Activated CD8-positive, alpha-beta memory T cell treated with anti-CD3 and anti-CD28 coated beads for 48 hours (primary cell): ENCODE results near the gene SEPTIN5.
"Not testable (repeated sequence)": the region's sequence is repeated elsewhere in the genome, so short reads cannot be mapped to it uniquely, and the experiment has no call there.

Experiments
- DNase-seq, 3 experiments: peaks; one replicate each; pipeline ENCODE4 v3.0.0-alpha.2; 2020; ENCODE audit warnings: low read depth in 2 of 3, low spot score in 2 of 3

The SEPTIN5 gene

DNA sequence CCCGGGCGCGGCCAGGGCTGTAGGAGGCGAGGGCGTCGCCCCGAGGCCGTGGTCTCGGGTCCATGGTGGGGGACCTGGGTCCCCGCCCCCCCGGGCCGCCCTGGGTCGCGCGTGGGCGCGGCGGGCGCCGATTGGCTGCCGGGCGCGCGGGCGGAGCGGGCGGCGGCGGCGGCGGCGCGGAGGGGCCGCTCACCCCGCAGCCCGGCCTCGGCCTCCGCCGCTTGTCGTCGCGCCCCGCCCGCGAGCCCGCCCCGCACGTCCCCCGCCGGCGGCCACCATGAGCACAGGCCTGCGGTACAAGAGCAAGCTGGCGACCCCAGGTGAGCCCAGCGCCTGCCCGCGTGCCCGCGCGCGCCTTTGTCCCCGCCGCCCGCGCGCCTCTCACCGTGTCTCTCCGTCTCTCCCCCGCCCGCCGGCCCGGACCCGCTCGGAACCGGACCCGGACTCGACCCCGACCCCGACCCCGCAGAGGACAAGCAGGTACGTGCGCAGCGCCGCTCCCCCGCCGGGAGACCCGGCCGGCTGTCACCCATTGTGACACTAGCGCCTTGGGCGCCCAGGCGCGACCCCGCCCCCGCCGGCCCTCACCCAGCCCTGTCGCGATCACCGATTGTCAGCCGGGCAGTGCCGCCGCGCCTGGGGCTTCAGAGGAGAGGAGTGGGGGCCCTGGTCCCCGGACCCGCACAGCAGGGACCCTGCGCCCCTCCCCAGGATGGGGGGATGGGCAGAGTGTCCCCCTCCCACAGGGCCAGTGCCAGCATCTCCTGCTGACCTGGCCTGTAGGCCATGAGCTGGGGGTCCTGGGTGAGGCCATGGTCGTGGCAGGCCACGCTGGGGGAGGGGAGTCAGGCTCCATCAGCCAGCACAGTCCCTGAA is at the start of gene SEPTIN5:
TSS of gene SEPTIN5 (plus strand) at position 192 of the 876 bp plus-strand sequence. CDS start at position 278, 86 bp downstream.
- DNase-seq = no peak

DNA sequence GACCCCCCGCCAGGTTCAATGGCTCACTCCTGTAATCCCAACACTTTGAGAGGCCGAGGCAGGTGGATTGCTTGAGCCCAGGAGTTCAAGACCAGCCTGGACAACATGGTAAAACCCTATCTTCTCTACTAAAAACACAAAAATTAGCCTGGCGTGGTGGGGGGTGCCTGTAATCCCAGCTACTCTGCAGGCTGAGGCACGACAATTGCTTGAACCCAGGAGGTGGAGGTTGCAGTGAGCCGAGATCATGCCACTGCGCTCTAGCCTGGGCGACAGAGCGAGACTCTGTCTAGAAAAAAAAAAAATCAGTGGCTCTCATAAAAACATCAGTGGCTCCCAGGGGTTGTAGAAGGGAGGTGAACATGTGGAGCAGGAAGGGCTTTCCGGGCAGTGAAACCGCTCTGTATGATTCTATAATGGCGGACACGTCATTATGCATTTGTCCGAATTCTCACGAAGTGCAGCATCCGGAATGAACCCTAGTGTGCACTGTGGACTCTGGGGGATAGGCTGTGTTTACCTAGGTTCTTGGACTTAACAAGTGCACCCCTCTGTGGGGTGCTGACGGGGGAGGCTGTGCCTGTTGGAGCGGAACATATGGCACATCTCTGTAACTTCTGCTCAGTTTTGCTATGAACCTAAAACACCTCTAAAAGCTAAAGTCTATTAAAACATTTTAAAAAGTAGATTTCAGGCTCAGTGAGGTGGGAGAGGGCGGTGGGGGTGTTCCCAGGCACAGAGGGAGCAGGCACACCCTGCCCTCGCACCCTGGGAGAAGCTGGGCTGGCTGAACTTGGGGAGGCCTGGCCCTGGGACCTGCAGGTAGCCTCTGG is 49.1 kb upstream of the SEPTIN5 start:
- DNase-seq = no peak

DNA sequence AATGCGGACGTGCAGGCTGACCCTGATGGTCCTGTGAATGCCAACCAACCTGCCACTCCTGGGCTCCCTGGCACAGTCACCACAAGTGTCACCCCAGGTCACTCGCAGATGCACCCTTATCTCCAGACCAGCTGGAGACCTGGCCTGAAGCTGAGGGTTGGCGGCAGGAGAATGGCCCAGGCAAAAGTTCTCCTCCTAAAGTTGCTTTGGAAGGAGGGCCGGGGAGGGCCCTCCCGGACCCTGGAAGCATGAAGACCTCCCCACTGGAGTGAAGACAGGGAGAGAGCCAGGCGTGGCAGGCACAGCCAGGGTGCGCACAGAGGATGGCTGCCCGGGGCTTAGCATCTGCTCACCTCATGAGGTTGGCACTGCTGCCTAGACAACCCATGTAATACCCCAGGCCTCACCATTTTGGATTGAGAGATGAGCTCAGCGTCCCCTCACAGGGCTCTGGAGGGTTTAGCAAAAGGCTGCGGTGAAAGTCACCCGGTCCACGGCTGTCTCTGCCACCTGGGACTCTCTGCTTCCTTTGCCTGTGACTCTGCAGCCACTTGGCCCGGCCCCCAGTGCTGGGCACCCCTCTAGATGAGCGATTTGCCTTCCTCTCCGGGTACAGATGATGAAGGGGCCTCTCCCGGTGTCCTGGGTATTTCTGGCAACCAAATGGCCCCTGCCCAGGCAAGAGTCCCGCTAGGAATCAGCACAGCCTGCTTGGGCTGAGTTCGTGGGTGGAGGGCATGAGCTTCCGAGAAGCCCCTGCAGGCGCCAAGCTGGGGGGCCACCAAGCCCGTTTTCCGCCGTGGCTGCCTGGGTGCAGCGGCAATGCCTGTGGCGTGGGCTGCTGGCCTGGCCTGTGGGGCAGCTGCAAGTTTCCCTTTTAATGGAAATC is 48.3 kb upstream of the SEPTIN5 start:
- DNase-seq = no peak

DNA sequence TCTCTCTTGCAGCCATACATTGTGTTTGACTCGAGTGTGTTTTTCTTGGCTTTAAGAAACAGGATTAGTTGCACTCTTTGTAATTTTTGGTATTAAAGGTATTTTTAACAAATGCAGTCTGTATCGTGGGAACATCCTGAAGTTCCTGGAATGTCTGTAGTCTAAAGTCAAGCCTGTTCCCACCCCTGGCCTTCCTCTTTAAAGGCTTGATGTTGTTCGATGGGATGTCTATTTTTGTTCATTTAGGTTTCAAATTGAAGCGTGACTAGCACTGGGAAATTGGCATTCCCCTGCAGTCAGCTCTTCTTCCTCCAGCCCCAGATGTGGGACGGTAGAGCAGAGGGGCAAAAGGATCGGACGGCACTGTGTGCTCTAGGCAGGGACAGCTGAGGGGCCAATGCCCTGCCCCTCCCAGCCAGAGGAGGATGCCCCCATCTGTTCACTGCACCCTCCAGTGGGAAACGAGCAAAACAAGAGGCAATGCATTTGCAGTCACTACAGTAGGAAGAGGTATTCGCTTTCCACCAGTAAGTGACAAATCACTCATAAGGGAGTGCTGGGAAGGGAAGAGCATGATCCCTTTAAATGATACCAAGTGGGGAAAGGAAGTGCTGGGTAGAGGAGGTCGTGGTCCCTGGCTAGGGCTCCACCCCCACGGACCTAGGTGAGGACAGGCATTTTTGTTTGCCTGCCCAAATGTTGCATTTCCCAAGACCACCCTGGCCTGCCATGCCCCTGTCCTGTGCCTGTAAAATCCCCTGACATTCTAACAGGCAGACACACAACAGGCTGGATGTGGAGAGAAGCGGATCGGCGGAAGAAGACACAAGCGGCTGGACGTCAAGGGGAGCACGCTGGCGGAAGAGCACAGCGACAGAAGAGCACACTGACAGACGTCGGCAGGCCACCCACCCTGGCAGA is 47.4 kb upstream of the SEPTIN5 start:
- DNase-seq = no peak

DNA sequence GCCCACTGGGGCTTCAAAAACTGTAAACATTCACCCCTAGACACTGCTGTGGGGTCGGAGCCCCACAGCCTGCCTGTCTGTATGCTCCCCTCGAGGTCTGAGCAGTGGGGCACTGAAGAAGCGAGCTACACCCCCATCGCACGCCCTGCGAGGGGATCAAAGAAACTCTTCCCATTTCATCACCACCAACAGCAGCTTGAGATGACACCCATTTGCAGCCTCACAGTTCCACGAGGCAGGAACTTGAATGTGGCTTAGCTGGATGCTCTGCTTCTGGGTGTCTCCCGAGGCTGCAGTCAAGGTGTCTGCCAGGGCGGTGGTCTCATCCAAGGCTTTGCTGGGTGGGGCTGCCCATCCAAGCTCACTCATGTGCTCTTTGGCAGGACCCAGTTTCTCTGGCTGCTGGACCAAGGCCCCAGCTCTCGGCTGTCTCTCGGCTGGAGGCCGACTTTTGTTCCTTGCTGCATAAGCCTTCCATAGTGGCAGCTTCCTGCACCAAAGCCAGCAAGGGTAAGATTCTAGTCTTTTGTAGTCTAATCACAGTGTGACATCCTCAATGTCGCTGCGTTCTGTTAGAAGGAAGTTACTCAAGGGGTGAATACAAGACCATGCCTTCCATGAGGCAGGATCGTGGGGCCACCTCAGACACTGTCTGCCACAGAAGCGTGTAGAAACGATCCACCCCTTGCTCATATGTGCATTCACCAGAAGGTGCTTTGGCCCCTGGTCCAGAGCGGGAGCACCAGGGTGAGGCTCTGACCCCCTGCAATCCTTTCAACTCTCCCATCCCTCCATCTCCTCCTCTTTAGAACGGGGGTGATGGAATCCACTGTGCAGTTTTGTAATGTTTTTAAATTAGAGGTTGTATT is 46.2 kb upstream of the SEPTIN5 start:
- DNase-seq = no peak

DNA sequence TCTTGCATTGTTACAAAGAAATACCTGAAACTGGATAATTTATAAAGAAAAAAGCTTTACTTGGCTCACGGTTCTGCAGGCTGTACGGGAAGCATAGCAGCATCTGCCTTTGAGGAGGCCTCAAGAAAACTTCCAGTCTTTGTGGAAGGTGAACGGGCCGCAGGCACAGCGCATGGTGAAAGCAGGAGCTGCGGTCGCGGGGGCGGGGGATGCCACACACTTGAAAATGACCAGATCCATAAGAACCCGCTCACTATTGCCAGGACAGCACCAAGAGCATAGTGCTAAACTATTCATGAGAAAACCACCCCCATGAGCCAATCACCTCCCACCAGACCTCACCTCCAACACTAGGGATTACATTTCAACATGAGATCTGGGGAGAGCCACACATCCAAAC is 45.6 kb upstream of the SEPTIN5 start:
- no peak for DNase-seq

DNA sequence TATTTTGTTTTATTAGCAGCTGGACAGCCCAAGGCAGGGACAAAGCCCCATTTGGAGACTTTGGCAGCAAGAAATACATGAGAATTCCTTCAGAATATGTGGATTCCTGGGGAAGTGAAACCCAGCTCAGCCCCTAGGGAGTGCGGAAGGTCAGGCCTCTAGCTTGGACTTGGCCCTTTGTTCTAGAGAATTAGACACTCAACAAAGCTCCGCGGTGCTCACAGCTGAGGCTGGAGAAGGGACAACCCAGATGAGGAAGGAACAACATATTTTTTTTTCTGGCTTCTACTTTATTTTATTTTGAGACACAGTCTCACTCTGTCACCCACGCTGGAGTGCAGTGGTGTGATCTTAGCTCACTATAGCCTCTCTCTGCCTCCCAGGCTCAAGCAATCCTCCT is 44.7 kb upstream of the SEPTIN5 start:
- DNase-seq = no peak

DNA sequence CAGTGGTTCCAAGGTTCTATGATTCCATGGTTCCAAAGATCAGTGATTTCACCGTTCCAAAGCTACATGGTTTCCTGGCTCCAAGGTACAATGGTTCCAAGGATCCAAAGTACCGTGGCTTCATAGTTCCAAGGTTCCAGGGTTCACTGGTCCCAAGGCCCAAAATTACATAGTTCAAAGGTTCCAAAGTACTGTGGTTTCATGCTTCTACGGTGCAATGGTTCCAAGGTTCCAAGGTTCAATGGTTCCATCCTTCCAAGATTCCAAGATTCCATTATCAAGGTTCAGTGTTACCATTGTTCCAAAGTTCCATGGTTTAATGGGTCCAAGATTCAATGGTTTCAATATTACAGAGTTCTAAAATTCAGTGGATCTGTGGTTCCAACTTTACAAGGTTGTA is 43.0 kb upstream of the SEPTIN5 start:
- no peak for DNase-seq

DNA sequence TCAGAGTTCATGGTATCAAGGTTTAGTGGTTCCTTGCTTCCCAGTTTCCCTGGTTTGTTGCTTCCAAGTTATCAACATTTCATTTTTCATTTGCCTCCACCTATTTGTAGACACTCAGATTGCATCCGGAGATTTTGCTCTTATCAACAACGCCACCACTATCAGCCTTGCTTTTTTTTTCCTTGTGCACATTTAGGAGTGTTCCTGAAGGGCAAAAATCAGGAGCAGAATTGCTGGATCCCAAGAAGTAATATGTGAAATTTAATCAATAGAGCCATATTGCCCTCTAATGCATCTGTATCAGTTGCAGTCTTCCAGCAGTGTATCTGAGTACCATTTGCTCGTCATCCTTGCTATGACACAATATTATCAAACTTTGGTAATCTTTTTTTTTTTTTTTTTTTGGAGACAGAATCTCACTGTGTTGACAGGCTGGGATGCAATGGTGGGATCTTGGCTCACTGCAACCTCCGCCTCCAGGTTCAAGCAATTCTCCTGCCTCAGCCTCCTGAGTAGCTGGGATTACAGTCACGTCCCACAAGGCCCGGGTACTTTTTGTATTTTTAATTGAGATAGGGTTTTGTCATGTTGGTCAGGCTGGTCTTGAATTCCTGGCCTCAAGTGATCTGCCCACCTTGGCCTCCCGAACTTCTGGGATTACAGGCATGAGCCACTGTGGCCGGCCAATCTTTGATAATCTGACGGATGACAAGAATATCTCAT is 42.1 kb upstream of the SEPTIN5 start:
- no peak for DNase-seq

DNA sequence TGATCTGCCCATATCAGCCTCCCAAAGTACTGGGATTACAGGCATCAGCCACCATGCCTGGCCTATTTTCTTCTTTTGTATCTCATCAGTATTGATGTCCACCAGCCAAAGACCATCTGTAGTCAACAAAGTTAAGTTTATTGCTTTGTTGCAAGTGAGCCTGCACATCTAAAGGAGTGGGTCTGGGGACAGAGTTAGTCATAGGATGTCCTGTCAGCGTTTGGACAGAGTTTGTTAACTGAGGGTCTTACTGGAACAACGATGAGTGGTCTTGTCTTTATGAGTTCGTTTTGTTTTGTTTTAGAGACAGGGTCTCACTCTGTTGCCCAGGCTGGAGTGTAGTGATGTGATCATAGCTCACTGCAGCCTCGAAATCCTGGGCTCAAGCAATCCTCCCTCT is 40.6 kb upstream of the SEPTIN5 start:
- no peak for DNase-seq

DNA sequence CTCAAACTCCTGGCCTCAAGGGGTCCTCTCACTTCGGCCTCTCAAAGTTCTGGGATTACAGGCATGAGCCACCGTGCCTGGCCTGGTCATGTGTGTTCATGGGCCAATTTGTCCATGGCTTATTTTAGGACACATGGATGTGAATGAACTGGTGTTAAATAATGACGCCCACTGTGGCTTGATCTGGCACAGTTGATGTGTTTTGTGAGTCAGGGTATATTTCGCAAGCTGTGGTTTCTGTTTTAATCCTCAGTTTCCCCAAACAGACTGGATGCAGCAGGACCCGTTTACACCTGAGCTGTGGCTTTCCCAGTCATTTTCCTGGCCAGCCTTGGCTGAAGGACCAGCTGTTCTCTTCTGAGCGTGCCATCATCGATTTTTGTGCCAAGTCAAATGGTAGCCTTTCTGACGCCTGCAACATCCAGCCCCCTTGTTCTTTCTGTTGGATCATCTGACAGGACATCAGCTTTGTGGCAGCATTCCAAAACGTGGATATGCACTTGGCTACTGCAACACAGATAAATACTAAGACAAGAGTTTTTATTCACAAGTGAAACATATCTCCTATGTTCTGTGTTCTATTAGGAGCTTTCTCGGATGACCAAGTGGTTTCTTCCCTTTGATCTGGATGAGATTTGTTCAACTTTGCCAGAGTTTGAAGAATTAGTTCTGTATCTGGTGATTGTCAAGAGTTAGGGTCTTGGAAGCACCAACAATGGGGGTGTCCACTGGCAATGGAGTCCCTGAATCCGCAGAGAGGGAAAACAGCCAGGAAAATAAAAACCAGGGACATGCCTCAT is 40.0 kb upstream of the SEPTIN5 start:
- no peak for DNase-seq

DNA sequence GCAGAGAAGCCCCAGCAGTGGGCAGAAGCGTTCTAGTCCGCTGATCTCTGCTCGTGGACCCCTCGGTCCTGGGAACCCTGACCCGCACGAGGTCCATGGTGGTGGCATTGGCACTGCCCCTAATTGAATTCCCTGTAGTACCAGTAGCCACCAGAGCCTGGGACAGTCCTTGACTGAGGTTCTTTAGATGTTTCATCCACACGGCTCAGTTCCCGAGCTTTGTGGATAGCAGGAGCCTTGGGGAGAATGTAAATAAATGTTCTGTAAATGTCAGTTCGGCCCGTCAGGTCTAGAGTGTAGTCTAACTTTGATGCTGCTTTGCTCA is 39.4 kb upstream of the SEPTIN5 start:
- DNase-seq = no peak

DNA sequence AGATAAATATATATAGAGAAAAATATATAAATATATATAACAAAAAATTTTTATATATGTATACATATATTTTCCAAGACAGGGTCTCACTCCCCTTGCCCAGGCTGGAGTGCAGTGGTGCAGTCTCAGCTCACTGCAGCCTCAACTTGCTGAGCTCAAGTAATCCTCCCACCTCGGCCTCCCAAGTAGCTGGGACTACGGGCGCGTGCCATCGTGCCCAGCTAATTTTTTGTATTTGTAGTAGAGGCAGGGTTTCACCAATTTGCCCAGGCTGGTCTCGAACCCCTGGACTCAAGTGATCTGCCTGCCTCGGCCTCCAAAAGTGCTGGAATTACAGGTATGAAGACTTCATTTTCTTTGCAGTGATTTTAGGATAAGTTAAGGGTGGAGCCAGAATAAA is 38.9 kb upstream of the SEPTIN5 start:
- DNase-seq = no peak

DNA sequence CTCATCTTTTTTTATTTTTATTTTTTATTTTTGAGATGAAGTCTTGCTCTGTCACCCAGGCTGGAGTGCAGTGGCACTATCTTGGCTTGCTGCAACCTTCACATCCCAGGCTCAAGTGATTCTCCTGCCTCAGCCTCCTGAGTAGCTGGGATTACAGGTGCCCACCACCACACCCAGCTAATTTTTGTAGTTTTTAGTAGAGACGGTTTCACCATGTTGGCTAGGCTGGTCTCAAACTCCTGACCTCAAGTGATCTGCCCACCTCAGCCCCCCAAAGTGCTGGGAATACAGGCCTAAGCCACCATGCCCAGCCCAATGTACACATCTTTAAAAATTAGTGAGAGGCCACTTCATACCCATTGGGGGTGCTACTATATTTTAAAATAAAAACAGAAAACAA is 37.9 kb upstream of the SEPTIN5 start:
- not testable (repeated sequence) for DNase-seq

DNA sequence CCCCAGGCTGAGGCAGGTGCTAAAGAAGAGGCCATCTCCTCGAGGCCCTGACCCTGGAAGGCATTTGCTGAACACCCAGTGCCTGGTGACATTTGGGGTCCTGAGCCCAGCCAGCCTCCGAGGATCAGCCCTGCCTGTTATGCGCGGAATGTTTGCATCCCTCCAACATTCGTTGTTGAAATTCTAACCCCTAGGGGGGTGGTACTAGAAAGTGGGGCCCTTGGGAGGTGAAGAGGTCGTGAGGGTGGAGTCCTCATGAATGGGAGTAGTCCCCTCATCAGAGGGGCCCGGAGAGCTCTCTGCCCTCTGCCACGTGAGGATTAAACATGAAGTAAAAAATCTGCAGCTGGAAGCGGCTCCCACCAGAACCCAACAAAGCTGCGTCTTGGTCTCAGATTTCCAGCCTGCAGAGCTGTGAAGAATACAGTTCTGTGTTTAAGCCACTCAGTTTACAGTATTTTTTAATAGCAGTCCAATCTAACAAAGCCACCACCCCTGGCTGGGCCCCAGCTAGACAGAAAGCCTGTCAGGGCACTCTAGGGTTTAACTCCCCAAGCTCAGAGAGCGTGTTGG is 35.3 kb upstream of the SEPTIN5 start:
- no peak for DNase-seq

DNA sequence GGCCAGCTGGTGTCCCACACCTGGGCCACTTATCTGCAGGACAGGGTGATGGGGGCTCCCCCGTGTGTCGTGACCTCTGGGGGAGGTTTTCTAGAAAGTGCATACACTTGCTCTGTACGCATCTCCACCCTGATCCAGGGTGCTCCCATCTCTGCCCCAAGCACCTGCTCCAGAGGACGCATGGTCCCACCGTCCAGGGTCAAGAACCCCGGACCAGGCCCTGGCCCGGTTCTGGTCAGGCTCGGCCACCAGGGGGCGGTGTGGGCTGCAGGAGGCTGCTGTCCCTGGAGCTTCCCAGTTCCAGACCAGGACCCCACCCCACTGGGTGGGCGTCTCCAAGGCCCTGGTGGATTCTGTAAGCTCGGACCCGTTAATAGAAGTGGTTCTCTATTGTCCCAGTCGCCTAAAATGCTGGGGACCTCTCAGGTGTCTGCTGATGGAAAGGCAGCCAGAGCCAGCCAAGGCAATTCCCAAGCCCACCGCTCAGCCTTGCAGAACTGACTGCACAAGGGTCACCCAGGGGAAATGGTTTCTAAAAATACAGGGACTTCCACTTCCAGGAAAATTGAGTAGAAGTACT is 34.7 kb upstream of the SEPTIN5 start:
- peak in 2 of 3 experiments; percentile 14 to 36 for DNase-seq

DNA sequence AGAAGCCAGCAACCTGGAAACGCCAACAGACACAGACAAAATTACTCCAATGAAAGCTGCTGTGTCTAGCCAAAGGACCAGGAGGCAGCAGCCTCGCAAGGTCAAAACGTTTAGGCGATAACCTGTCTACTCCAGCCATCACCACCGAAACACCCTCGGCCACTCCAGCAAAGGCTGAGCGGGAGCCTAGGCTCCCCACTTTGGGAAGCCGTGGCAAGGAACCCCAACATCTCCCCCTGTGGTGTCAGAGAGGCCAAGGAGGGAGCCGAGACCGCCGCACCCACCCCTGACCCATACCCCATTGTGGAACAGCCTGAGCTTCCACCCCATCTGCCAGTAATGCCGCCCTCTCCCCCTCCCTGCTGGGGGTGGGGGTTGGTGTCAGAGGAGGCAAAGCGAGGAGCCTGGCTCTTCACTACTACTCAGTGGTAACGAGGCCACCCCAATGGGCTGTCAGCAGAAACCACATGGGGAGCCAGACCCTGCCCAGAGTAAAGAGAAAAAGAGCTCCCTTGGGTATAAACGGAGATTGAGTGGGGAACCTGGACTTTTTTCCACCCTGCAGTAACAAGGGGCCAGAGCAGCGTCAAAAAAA is 33.9 kb upstream of the SEPTIN5 start:
- DNase-seq = no peak
